OCI-M1 (cell line): ENCODE results near the gene LOC101059915.
"Not testable (repeated sequence)": the region's sequence is repeated elsewhere in the genome, so short reads cannot be mapped to it uniquely, and the experiment has no call there.

Source experiments
- DNase-seq: peaks from one replicate; lab custom pipeline; 2025; lab: John Stamatoyannopoulos, UW

The LOC101059915 gene

GRCh38 chrX:71675636-71676035 is 8.3 kb downstream of the LOC101059915 start:
- not testable (repeated sequence) for DNase-seq

- not testable (repeated sequence) for DNase-seq
Measured at GRCh38 chrX:71676068-71676795, 8.9 kb downstream of the LOC101059915 start.

- DNase-seq = not testable (repeated sequence)
Measured at GRCh38 chrX:71677195-71677594, 9.8 kb downstream of the LOC101059915 start.

GRCh38 chrX:71679575-71680207 is 12.3 kb downstream of the LOC101059915 start:
- no peak for DNase-seq

- not testable (repeated sequence) for DNase-seq
Measured at GRCh38 chrX:71696641-71697465, 29.5 kb downstream of the LOC101059915 start.

- not testable (repeated sequence) for DNase-seq
Measured at GRCh38 chrX:71697466-71698298, 30.3 kb downstream of the LOC101059915 start.

- not testable (repeated sequence) for DNase-seq
Measured at GRCh38 chrX:71698299-71699022, 31.1 kb downstream of the LOC101059915 start.

- DNase-seq = not testable (repeated sequence)
Measured at GRCh38 chrX:71699023-71699344, 31.6 kb downstream of the LOC101059915 start.

GRCh38 chrX:71702853-71703252 is 35.5 kb downstream of the LOC101059915 start:
- DNase-seq = not testable (repeated sequence)

- DNase-seq = not testable (repeated sequence)
Measured at GRCh38 chrX:71714064-71714463, 46.7 kb downstream of the LOC101059915 start.

- DNase-seq = not testable (repeated sequence)
Measured at GRCh38 chrX:71715551-71715950, 48.2 kb downstream of the LOC101059915 start.

GRCh38 chrX:71716323-71716722 is 49.0 kb downstream of the LOC101059915 start:
- DNase-seq = not testable (repeated sequence)

- DNase-seq = not testable (repeated sequence)
Measured at GRCh38 chrX:71718185-71718584, 50.8 kb downstream of the LOC101059915 start, which contains the start of gene CXorf49. CXorf49 (minus strand) TSS chrX:71718285; CDS start chrX:71718151, 134 bp downstream.

- not testable (repeated sequence) for DNase-seq
Measured at GRCh38 chrX:71719195-71719594, 51.8 kb downstream of the LOC101059915 start.

GRCh38 chrX:71720289-71720886 is 53.0 kb downstream of the LOC101059915 start:
- DNase-seq = not testable (repeated sequence)
